ENCODE results near the gene TAS2R30.

TAS2R30 gene

DNA sequence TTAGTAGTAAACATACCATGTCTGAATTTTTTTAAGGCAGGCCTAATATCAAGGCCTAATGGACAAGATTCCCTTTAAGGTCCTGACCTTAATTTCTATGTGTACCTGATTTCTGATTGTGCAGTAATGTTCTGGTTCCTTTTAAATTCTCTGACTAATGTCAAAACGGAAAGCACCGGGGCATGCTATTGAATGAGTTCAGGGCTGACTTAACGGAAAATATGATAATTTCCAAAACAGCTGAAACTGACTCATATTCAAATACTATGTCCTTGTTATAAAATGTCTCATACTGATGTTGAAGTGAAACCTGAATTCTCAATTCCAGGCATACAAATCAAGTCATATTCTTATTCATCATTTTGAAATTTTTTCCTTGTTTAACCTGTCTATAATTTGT lies 49.0 kb downstream of the TAS2R30 start:
- no peaks in the 10 kb centered on the region for H3K4me1 ChIP-seq (ENCODE audit: control insufficient read depth, insufficient read depth, low read length)
- no peak overlapping the region for H3K9ac ChIP-seq (ENCODE audit: low read depth, low read length)
- H3K9me3 ChIP-seq (ENCODE audit: control insufficient read depth, insufficient read depth, low read length): peaks cover 8% of the 10 kb centered on the region
- H3K4me3 ChIP-seq (ENCODE audit: low read depth, low read length): no peak overlapping the region
- H3K27me3 ChIP-seq (ENCODE audit: control insufficient read depth, insufficient read depth, low read length): no peaks in the 10 kb centered on the region
- H3K36me3 ChIP-seq (ENCODE audit: control insufficient read depth, insufficient read depth, low read length): 0 out of 2 replicates have a peak, but pooled peaks cover 2% of the 10 kb centered on the region
- no peak overlapping the region for H3K27ac ChIP-seq (ENCODE audit: low read depth, low read length)

Data from HUES48 (cell line).